ENCODE measurements around the gene GCSAML. TPM values are rescaled to one million over a fixed set of nuclear protein-coding genes. Genes with fewer than 3 reads are reported as not detected.

GCSAML gene
- total RNA-seq, 3 donors from 2014 or later = 0.32 to 1.3 (median 0.89) TPM

DNA sequence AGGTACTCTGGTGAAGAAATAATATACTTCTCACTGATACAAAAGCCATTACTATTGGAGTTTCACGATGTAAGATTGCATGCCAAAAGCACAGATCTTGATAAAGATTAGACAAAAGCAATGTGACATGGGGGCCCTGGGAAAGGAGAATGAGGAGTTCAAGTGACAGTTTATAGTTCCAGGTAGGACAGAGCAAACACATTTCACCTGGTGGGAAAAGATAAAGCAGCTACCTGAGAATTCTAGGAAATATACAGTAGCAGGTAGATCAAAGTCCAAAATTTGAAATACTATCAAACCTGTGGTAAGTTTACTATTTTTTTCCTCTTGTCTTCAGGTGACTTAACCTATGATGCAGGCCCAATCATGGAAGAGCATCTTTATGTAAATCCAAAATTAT, 64.5 kb downstream of the GCSAML start:
- H3K4me3 ChIP-seq = no peak overlapping the region
- DNase-seq = no peak
- peak; percentile 54 for ATAC-seq
- H3K36me3 ChIP-seq (ENCODE audit: low read depth) = no peaks in the 10 kb centered on the region
- intact Hi-C loops (cut with DNase I, micrococcal nuclease) = no loop called here
- H3K4me1 ChIP-seq (ENCODE audit: low read depth) = no peaks in the 10 kb centered on the region
- TF ChIP-seq, protein P1, sequence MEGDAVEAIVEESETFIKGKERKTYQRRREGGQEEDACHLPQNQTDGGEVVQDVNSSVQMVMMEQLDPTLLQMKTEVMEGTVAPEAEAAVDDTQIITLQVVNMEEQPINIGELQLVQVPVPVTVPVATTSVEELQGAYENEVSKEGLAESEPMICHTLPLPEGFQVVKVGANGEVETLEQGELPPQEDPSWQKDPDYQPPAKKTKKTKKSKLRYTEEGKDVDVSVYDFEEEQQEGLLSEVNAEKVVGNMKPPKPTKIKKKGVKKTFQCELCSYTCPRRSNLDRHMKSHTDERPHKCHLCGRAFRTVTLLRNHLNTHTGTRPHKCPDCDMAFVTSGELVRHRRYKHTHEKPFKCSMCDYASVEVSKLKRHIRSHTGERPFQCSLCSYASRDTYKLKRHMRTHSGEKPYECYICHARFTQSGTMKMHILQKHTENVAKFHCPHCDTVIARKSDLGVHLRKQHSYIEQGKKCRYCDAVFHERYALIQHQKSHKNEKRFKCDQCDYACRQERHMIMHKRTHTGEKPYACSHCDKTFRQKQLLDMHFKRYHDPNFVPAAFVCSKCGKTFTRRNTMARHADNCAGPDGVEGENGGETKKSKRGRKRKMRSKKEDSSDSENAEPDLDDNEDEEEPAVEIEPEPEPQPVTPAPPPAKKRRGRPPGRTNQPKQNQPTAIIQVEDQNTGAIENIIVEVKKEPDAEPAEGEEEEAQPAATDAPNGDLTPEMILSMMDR (IDR thresholded peaks at IDR 0.05) = no peak
- H3K9me3 ChIP-seq = no peaks in the 10 kb centered on the region

GRCh38 chr1:247614625-247615024, 65.7 kb downstream of the GCSAML start:
- H3K4me3 ChIP-seq = no peak overlapping the region
- no peaks in the 10 kb centered on the region for H3K9me3 ChIP-seq
- ATAC-seq (no peak), DNase-seq (no peak)
- TF ChIP-seq, protein P1 (IDR thresholded peaks at IDR 0.05) = no peak
- intact Hi-C loops (cut with DNase I, micrococcal nuclease) = no loop called here
- H3K36me3 ChIP-seq (ENCODE audit: low read depth) = no peaks in the 10 kb centered on the region
- H3K4me1 ChIP-seq (ENCODE audit: low read depth) = no peaks in the 10 kb centered on the region

Other genes with a start within 250 kb of the GCSAML start
- 10 to 100 TPM; 13.3 to 26.5 (median 18.0) TPM for gene ZNF496, start 217.3 kb upstream of the GCSAML start, total RNA-seq
- gene NLRP3, start 133.0 kb upstream of the GCSAML start, total RNA-seq = 1 to 10 TPM in 1 of 3 donors, under 1 TPM in 2; 0.55 to 1.5 (median 0.89) TPM
- gene OR2B11, start 91.0 kb upstream of the GCSAML start, total RNA-seq = not detected
- not detected for gene OR2C3, start 12.7 kb upstream of the GCSAML start, total RNA-seq
- not detected for gene OR2G2, start 39.2 kb downstream of the GCSAML start, total RNA-seq
- gene OR2G3, start 56.5 kb downstream of the GCSAML start, total RNA-seq = not detected
- not detected for gene OR13G1, start 130.6 kb downstream of the GCSAML start, total RNA-seq
- not detected for gene OR6F1, start 167.5 kb downstream of the GCSAML start, total RNA-seq
- under 1 TPM in 1 of 3 donors, not detected in 2; 0.32 TPM for gene OR14K1, start 189.5 kb downstream of the GCSAML start, total RNA-seq
- not detected for gene OR14A2, start 199.0 kb downstream of the GCSAML start, total RNA-seq
- not detected for gene OR1C1, start 211.4 kb downstream of the GCSAML start, total RNA-seq